Activated T-cell treated with anti-CD3 and anti-CD28 coated beads, Interleukin-2, amount 50 U/mL, for 48 hours (primary cell): Measurements from ENCODE around the gene USP21.

Source experiments
- DNase-seq, 2 experiments: peaks; one replicate each; pipeline ENCODE4 v3.0.0-alpha.2; 2020

USP21 gene

DNA sequence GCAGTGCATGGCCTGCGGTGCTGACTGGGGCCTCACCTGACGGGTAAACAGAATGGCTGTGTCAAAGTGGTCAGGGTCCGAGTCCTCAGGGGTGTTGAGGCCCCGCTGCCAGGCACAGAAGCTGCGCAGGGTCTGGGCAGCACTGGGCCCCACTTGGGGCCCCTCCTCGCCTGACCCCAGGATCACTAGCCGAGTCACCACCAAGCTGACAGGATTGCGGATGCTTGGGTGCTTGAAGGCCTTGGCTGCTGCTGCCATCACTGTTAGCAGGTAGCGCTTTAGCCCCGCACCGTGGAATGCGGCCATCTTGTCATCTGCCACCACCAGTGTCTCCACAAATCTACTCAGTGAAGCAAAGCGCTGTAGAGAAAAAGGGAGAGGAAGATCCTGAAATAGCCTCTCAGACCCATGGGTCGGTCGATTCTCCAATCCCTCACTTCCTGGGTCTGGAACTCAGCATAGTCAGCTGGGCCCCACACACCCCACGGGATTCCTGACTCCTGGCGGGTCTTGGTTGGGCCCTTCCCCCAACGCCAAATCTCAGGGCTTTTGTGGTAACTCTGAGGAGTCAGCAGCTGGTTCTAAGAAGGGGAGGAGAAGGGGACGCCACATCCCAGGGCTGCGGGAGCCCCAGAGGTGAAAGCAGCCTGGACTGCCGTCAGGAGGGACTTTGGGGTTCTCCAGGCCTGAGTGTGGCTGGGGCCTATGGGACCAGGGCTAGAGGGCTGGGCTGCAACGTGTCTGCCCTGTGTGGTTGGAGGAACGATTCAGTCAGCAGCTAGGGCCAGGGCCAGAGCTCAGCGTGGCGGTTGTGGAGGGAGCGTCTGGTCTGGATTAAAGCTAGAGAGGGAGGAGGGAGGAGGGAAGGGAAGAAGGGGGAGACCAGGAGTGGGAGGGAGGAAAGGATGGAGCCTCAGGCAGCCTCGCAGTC, 37.5 kb downstream of the USP21 start:
- no peak for DNase-seq

DNA sequence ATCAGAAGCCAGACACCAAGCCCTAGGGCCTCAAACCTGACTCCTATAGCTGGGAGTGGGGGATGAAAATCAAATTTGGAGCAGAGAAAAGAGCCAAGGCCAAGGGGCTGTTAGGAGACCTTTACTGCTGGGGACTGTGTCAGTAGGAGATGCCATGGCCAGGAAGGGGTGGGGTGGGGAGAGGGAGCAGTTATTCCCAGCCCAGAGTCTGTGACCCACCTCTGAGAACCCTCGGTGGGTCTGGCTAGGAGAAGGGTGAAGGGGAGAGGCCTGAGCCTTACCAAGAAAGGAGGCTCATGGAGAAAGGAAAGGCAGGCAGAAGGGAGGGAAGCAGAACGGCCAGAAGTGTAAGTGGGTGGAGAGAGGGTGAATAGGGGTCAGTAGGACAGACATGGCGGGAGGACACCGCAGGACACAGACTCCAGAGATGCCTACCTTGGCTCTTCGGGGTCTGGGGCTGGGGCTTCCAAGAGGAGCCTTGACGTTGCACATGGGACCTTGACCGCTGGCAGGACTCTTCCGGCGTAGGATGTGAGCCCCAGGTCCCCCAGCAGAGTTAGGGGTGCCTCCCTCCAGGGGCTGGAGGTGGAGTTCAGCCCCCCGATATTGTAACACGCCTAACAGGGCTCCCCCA, 38.4 kb downstream of the USP21 start:
- no peak for DNase-seq

DNA sequence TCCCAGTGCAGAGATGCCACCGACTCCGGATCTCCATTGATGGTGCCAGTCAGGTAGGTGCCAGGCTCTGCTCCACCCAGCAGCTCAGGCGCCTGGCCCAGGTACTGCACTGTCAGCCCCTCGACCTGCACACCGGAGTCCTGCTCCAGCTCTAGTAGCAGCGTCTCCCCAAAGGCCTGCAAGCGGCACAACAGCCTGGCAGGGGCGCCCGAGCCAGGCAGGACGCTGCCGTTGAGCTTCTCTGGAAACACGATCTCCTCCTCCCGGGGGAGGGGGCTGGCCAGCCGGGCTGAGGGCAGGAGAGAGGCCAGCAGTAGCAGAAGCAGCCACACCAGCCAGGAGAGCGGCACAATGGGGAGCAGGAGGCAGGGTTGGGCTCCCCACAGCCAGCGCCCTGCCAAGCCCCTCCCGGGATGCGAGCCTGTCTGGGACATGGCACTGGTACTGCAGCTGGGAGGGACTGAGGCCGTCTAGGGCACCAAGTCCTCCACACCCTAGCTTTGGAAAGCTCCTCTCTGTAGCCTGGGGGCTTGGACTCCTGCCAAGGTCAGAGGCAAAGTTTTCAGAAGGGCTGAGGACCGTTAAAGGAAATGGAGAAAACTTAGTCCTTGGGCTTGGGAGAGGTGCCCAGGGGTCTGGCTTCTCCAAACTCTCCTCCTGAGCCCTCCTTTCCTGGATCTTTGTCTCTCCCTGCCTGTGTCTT, 39.0 kb downstream of the USP21 start:
- DNase-seq, result no peak

DNA sequence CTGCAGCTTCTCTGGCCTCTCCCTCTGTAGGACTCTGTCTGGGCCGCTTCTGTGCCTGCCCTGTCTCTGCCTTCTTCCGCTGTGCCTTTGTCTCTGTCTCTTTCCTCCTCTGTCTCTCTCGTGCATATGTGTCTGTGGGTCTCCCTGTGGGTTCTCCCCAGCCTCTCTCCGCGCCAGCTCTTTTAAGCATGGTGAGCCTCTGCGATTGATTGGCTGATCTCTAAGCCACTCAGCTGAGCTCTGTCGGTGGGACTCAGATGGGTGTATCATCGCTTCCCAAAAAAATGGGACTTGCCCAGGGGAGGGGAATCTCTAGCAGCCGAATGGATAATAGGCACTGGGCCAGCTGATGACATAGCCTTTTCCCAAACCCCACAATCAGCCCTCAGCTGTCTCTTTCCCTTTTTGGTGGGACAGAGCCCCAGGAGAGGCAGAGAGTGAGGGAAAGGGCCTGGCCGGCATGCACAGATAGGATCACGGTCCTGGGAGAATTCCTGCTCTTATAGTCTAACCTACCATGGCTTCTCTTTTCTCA, 39.7 kb downstream of the USP21 start, which contains the start of gene ADAMTS4:
ADAMTS4 (minus strand) TSS at position 158 of the 535 bp plus-strand sequence. CDS start 427 bp downstream, outside the sequence.
- DNase-seq, result no peak

DNA sequence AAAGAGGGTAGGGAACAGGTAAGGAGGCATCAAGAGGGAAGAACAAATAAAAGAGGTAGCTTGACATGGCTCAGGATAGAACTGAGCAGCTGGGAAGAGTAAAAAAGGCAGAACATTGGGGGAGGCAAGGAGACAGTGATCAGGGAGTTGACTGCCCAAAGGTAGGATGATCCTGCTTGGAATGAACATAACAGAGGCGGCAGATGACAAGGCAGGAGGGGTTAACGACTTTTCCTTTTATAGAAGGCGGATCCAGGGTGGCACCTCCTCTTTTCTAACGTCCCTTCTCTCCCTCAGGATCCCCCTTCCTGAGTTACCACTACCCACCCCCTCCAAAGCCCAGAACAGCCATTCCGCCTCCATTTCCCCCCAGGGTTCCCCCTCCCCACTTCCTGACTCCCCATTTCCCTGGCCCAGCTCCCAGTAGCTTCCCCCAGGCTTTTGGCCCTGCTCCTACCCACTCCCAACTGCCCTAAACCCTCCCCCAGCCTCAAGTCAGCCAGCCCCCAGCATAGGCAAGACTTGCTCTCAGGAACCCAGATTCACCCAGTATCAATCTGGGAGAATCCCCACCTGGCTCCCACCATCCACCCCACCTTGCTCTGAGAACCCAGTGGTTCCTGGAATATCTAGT, 40.3 kb downstream of the USP21 start:
- no peak for DNase-seq

DNA sequence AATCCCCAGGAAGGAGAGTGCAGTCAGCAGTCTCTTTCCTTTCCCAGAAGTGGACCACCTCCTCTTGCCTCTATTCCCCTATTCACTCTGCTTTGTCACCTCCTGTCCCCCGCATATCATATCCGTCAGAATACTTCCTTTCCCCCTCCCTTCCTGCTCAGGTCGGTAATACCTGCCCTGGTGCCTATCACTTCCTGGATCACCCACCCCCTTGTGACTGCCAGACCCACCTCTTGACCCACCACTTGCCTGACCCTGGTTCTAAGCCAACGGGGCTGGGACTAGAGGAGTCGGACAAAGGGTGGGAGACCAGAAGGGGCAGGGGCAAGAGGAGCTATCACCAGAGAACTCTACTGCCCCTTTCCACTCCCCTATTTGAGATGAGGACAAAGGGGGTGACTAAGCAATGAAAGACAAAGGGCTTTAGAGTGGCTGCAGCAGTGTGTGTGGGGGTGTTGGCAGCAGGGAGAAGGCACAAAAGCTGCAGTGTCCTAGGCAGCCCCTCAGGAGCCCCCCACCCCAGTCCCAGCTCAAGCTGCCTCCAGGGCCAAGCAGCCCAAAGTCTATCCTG, 41.2 kb downstream of the USP21 start:
- peak; percentile 49 to 54 for DNase-seq

DNA sequence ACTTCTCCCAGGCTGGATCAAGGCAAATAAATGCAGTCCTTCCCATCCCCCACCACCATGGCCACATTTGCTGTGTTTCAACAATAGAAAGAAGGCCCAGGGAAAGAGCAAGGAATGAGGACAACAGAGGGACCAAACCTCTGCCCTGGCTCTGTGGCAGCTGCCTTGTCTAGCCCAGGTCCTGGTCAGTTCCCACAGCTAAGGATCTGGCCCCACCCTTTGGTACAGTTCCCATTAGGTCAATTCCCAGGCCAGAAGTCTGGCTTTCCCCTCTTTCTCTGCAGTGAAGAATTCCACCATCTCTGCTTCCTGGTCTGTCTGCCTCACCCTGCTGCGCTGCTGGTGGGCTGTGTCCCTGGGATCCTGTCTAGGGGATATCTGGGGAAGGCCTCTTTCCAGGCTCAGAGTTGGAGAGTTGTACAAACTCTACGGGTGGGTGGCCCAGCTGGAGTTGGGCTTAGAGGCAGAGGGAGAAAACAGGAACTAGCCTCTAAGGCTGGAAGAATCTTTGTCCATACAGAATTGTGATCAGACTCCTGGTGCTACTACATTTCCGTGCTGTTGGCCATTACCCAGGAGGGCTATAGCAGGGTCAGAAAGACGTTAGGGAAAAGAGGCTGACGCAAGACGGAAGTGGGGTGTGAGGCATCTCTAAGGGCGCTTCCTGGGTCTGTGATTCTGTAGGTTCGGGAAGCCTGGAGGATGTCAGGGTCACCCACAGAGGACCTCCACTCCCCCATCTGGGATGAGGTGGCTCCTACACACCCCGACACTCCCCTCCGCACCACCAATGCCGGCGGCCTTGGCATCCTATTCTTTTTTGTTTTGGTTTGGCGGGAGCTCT, 41.9 kb downstream of the USP21 start:
- no peak for DNase-seq

DNA sequence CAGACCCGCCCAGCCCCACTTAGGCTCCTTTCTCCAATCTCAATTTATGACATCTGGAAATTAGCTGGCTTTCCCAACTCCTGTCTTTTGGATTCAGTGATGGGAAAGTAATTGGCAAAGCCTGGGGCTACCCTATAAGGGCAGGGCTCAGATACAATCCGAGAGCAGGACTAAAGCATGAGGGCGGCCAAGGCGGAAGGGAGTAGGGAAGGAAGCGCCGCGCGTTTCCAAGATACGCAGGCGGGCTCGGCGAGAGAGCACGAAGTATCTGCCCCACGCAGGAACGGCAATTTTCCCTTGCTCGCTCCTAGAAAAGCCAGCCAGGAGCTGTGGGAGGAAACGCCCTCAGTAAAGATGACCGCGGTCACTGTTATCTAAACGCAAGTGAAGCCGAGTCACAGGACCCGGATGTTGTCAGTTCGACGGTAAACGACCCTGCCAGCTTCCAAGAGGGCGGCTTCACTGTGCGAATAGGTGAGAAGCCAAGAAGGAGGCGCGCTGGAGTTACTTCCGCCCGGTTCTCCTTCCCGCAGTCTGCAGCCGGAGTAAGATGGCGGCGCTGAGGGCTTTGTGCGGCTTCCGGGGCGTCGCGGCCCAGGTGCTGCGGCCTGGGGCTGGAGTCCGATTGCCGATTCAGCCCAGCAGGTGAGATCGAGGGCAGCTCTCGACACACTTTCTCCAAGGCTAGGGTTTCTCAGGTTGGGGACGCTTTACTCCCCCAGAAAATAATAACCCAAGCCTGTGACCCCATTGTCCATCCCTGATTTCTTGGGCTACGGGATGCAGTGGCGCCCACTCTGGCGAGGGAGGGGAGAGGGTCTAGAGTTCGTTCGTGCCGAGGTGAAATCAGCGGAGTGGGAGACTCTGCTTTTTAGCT, 42.8 kb downstream of the USP21 start, which contains the start of gene NDUFS2:
NDUFS2 (plus strand) TSS at position 532 of the 877 bp plus-strand sequence; CDS start at position 551, 19 bp downstream.
- DNase-seq, result peak; percentile 91 to 94

DNA sequence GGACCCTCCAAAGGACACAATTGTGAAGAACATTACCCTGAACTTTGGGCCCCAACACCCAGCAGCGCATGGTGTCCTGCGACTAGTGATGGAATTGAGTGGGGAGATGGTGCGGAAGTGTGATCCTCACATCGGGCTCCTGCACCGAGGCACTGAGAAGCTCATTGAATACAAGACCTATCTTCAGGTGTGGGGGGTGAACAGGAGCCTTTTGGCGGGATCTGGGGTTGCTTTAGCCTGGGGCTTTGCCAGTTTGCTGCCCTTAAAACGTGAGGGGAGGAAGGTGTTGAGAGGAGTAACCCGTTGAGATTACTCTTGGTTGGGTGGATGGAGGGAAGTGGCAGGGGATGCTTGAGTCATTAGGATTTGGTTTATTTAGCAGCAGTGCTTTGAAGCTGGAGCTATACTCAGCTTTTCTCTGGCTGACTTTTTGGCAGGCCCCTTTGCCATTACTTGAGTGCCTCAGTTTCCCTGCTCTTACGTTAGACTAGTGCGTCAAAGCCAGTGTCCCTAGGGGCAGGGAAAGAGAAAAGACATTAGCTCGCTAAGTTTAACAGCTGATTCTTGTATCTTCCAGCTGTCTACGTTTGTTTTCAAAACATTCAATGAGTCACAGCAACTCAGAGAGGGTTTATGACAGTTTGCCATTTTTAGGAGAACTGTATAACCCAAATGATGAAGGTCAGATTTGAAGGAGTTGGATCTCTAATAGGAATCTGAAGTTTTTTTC, 47.3 kb downstream of the USP21 start:
- DNase-seq, result no peak

DNA sequence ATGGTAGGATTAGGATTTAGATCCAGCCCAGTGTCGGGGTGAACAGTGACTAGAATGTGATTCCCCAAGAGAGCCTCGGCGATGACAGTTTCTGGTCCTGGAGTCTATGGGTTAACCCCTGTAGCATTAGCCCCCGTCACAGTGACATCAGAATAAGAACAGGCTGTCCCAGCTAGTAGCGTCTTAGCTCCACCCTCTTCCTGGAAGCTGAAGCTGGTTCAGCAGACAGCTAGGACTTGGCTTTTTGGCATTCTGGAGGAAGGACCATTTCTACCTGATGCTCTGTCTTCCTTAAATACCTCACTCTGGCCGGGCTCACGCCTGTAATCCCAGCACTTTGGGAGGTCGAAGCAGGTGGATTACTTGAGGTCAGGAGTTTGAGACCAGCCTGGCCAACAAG, 47.9 kb downstream of the USP21 start:
- DNase-seq, result no peak

DNA sequence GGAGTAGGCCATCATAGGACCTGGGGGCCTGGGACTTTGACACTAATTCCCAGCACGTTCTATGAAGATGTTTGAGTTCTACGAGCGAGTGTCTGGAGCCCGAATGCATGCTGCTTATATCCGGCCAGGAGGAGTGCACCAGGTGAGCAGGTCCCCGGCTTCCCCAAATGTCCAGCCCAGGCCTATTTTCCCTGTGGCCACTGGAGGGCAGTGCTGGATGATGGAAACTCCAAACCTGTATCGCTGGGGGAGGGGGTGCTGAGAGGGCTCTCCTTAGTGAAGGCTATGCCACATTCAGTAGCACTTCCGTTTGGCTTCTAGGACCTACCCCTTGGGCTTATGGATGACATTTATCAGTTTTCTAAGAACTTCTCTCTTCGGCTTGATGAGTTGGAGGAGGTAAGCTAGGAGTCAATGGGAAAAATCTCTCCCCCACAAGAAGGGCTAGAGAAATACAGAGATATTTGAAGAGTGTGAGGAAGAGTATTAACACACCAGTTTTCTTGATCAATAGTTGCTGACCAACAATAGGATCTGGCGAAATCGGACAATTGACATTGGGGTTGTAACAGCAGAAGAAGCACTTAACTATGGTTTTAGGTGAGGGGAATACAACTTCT, 50.6 kb downstream of the USP21 start:
- peak; percentile 80 to 82 for DNase-seq

DNA sequence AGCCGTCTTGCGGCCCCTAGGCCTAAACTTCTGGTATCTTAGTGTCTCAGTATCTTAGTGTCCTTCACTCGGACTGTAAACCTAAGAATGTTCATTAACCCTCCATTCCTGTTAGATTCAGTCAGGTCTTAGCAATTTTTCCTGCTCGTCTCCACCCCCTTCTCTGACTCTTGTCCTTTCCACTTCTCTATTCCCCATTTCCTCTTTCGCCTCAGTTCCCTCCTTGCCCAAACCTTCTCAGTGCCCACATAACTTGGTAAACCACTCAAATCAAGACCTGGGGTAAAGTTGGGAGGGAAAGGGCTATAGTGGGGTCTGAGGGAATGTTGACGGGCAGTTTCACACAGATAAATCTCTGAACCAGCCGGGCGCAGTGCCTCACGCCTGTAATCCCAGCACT, 55.1 kb downstream of the USP21 start:
- DNase-seq, result no peak

DNA sequence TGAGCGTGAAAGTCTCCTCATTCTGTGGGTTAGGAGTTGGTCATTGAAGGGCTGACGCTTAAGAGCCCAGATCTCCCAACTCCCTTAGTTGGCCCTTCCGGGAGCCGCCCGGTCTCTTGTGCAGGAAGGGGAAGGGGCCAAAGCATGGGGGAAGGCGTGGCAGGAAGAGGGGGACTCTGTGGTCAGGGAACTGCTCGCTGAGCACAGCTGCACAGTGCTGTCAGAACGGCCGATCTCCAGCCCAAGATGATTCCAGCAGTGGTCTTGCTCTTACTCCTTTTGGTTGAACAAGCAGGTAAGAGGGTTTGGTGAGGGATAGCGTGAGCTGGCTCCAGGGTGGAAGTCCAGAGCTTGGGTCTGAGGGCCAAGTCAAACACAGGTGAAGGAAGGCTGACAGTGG, 55.8 kb downstream of the USP21 start, which contains the start of gene FCER1G:
FCER1G (plus strand) TSS at position 220 of the 400 bp plus-strand sequence; CDS start at position 247, 27 bp downstream.
- no peak for DNase-seq
